NCI-H2081 (cell line): ENCODE measurements around the gene CHD8.
"Not testable (repeated sequence)": the region's sequence is repeated elsewhere in the genome, so short reads cannot be mapped to it uniquely, and the experiment has no call there.

Experiments
- DNase-seq, 2 experiments: peaks; one replicate each; lab custom pipeline; 2025; lab: John Stamatoyannopoulos, UW

Gene CHD8

DNA sequence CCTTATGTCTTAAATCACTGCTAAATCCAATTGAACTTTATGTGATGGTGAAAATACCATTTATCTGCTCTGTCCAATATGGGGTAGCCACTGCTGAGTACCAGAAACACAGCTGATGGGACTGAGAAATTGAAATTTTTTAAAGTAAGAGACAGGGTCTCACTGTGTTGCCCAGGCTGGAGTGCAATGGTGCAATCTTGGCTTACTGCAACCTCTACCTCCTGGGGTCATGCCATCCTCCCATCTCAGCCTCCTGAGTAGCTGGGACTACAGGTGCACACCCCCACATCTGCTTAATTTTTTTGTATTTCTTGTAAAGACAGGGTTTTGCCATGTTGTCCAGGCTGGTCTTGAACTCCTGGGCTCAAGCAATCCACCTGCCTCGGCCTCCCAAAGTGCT, 83.1 kb downstream of the CHD8 start:
- DNase-seq, result not testable (repeated sequence)

DNA sequence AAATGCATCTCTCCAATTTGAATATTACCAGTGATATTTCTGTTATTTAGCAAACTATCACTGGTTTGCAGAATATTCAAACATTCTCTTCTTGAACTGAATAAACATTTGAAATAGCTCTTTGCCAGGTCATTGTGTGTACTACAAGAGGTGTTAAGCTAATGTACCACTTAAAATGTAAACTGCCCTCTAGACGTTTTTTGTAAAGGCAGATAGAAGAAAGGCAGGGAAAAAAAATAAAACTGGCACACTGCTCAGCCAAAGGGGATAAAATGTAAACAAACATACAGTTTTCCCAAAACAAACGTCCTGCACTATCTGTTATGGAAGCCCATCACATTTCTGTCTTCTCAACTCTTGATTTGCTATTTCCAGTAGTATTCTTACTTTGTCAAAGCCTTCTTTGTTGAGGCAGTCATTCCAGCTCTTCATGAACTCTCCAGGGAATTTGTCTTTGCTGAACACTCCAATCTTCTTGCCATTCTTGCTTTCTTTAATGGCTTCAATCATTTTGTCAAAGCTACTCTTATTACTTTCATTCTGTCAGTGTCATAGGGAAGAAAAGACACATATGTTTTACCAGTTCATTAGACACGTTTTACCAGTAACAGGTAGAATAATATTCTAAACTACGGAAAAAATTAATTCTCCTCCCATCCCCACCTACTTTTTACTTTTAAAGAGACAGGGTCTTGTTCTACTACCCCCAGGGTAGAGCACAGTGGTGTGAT, 85.8 kb downstream of the CHD8 start:
- DNase-seq, result no peak

DNA sequence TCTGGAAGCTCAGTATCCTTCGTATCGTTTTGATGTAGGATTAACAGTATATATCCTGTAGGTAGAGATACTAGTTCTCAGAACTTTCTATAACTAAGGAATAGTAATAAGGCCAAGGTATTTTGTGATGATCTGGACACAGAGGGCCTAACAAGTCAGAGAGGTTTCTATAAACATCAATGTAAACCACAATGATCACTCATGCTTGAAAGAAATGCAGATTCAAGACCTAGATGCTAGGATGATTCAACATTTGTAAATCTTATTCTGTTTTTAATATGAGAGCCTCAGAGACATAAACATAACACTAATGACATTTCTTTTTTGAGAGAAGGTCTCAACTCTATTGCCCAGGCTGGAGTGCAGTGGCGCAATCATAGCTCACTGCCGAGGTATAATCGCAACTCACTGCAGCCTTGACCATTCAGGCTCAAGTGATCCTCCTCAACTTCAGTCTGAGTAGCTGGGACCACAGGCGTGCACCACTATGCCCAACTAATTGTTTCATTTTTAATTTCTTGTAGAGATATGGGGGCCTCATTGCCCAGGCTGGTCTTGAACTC, 88.3 kb downstream of the CHD8 start:
- DNase-seq, result no peak

DNA sequence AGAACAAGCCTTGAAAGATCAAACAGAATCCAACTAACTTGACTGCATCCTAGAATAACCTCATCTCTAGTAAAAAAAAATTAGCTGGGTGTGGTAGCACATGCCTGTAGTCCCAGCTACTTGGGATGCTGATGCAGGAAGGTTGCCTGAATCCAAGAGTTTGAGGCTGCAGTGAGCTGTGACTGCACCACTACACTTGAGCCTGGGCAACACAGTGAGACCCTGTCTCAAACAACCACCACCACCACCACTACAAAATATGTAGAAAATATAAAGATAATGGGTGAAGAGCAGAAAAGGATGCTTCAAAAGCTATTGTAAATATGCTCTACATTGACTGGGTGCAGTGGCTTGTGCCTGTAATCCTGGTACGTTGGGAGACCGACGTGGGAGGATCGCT, 99.4 kb downstream of the CHD8 start:
- DNase-seq, result no peak

GRCh38 chr14:21352587-21352986, 103.3 kb downstream of the CHD8 start:
- no peak for DNase-seq

- DNase-seq, result no peak
Measured at GRCh38 chr14:21350539-21350938, 105.4 kb downstream of the CHD8 start.

- DNase-seq, result no peak
Measured at GRCh38 chr14:21347201-21347600, 108.7 kb downstream of the CHD8 start.

DNA sequence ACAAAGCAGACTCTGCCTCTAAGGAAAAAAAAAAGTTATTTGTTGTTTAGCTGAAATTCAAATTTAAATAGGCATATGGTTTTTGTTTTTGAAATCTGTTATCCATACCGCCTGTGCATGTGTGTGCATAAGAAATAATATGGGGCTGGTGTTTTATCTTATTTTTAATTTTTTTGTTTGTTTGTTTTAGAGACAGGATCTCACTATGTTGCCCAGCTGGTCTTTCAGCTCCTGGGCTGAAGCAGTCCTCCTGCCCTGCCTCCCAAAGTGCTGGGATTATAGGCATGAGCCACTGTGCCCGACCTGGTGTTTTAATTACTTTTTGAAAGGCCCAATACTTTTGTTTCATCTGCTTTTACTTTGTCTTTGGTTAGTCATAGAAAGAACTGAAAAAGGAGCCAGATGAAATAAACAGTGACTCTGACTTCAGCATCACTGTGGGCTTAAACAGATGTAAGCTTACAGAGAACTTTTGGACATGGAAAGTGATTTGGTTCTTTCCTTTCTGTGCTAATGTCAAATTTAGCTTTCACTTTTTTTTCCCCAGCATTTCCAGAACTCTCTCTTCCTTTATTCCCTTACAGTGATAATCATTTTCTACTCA, 109.3 kb downstream of the CHD8 start:
- DNase-seq, result no peak

DNA sequence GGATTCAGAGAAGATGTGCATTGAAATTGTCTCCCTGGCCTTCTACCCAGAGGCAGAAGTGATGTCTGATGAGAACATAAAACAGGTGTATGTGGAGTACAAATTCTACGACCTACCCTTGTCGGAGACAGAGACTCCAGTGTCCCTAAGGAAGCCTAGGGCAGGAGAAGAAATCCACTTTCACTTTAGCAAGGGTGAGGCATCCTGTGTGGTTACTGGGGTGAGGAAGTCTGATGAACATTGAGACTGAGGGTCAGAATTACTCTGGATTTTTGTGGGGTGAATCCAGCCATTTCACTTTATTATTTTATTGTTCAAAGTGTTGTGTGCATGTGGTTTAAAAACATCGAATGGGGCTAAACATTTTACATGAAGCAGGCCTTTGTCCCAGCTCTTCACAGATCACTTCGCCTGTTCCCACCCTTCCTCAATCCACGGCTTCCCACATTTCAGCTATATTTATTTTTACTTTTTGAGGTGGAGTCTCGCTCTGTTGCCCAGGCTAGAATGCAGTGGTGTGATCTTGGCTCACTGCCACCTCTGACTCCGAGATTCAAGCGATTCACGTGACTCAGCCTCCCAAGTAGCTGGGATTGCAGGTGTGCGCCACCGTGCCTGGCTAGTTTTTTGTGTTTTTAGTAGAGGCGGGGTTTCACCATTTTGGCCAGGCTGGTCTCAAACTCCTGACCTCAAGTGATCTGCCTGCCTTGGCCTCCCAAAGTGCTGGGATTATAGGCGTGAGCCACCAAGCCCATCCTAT, 112.7 kb downstream of the CHD8 start:
- DNase-seq, result no peak
